Activated CD4-positive, alpha-beta T cell treated with anti-CD3 and anti-CD28 coated beads for 36 hours (primary cell): ENCODE results near the gene ANKRD13D. TPM values are rescaled to one million over a fixed set of nuclear protein-coding genes. Genes with fewer than 3 reads are reported as not detected.

Source experiments
- ATAC-seq: fragments of 200-7000 bp; cut with Tn5 transposase; one replicate; pipeline ENCODE4 v1.10.0; 2021; ENCODE audit warnings: mild to moderate bottlenecking, moderate library complexity
- CTCF ChIA-PET: fragments of 350-600 bp; sonication (Branson Sonifier 250); formaldehyde crosslinking; loops from one replicate; lab custom pipeline; 2021; ENCODE audit warnings: antibody characterized with exemption; lab: Charles Lee
- POLR2A ChIA-PET: fragments of 350-600 bp; sonication (Branson Sonifier 250); formaldehyde crosslinking; loops from one replicate; lab custom pipeline; 2021; ENCODE audit warnings: antibody characterized with exemption, inconsistent platforms; lab: Charles Lee
- DNase-seq: peaks from one replicate; pipeline ENCODE4 v3.0.0-alpha.2; 2020
- H3K27ac Mint-ChIP-seq: one replicate; pipeline ENCODE4 v1.8.0; 2021; ENCODE audit warnings: mixed read lengths
- H3K27me3 Mint-ChIP-seq: one replicate; pipeline ENCODE4 v1.8.0; 2021; ENCODE audit warnings: mixed read lengths
- H3K36me3 Mint-ChIP-seq: one replicate; pipeline ENCODE4 v1.8.0; 2021; ENCODE audit warnings: low read depth, mixed read lengths
- H3K4me1 Mint-ChIP-seq: one replicate; pipeline ENCODE4 v1.8.0; 2021; ENCODE audit warnings: mixed read lengths
- H3K4me3 Mint-ChIP-seq: one replicate; pipeline ENCODE4 v1.8.0; 2021; ENCODE audit warnings: mild to moderate bottlenecking, moderate library complexity, mixed read lengths
- H3K9me3 Mint-ChIP-seq: one replicate; pipeline ENCODE4 v1.8.0; 2021; ENCODE audit warnings: low read depth, mixed read lengths
- intact Hi-C, 2 experiments: fragments of 100-400 bp; cut with DNase I in 1 of 2; cut with micrococcal nuclease in 1 of 2; formaldehyde crosslinking; loops; one replicate each; pipeline versions ENCODE4 v1.14.2 to v1.15.1; 2022 to 2024; cut with DNase I, micrococcal nuclease
- total RNA-seq, 2 experiments: library from RNA; stranded (reverse); gene quantifications; one replicate each; pipeline ENCODE4 v1.2.3, GENCODE V29; 2021

Gene ANKRD13D
- total RNA-seq, 2 experiments from 2014 or later, result 44.9 to 69.5 TPM

DNA sequence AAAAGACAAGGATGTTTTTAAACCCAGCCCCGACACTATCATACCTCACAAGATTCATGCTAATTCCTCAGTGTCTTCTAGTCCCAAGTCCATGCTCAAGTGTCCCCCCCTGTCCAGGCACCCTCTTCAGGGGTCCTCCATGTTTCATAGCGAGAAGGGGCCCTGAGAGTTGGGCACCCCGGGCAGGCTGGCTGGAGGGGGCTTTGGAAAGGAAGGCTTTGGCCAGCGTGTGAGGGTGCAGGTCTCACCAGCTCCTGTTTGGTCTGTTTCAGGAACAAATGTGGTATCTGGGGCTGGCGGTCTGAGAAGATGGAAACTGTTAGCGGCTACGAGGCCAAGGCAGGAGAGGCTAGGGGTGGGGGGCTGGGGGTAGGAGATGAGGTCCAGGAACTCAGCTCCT, 9.7 kb downstream of the ANKRD13D start:
- CTCF ChIA-PET, result interaction anchor here (1.1 kb wide), 1 partner anchor 19 kb away, joined by 3 read pairs; no protein-coding TSS in a partner anchor
- POLR2A ChIA-PET, result interaction anchor here (0.6 kb wide), 1 partner anchor 8 kb away, joined by 3 read pairs; no protein-coding TSS in a partner anchor

DNA sequence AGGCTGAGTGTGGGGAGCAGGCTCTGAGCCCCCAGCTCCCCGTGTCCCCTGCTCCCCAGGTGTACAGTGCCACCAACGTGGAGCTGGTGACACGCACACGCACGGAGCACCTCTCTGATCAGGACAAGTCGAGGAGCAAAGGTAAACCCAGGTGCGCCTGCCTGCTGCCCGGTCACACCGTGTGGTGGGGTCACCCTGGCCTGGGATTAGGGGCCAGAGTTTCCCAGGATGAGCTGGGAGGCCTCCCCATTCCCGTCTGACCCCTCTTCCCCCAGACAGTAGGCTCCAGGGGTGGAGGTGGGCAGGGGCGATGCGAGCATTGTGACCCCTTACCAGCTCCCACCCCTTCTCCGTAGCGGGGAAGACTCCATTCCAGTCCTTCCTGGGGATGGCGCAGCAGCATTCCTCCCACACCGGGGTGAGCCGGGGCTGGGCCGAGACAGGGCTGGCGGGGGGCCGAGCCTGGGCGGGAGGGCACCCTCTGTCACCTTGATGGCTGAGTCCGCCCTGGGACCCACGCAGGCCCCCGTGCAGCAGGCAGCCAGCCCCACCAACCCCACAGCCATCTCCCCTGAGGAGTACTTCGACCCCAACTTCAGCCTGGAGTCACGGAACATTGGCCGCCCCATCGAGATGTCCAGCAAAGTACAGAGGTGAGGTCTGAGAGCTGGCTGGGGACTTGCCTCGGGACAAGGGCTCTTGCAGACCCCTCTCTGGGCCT, 10.5 kb downstream of the ANKRD13D start:
- H3K4me3 Mint-ChIP-seq, result no peak overlapping the region
- no peak for DNase-seq
- peaks cover 10% of the 10 kb centered on the region for H3K9me3 Mint-ChIP-seq
- H3K27ac Mint-ChIP-seq, result no peak overlapping the region
- POLR2A ChIA-PET, result no interaction called here
- CTCF ChIA-PET, result interaction anchor here (1.1 kb wide), 1 partner anchor 18 kb away, joined by 3 read pairs; no protein-coding TSS in a partner anchor
- H3K4me1 Mint-ChIP-seq, result peaks cover 15% of the 10 kb centered on the region
- no peaks in the 10 kb centered on the region for H3K27me3 Mint-ChIP-seq
- intact Hi-C loops, result no loop called here
- peaks cover 44% of the 10 kb centered on the region for H3K36me3 Mint-ChIP-seq
- ATAC-seq, result no peak

More for the DNA sequence above, 9.7 kb downstream of the ANKRD13D start:
- Mint-ChIP-seq H3K27me3 (no peaks in the 10 kb centered on the region), H3K4me3 (no peak overlapping the region), H3K9me3 (peaks cover 10% of the 10 kb centered on the region), H3K36me3 (peaks cover 47% of the 10 kb centered on the region), H3K4me1 (peaks cover 18% of the 10 kb centered on the region), H3K27ac (peak overlapping the region; percentile 7)
- ATAC-seq (no peak), DNase-seq (peak; percentile 2)
- intact Hi-C loops, result no loop called here

DNA sequence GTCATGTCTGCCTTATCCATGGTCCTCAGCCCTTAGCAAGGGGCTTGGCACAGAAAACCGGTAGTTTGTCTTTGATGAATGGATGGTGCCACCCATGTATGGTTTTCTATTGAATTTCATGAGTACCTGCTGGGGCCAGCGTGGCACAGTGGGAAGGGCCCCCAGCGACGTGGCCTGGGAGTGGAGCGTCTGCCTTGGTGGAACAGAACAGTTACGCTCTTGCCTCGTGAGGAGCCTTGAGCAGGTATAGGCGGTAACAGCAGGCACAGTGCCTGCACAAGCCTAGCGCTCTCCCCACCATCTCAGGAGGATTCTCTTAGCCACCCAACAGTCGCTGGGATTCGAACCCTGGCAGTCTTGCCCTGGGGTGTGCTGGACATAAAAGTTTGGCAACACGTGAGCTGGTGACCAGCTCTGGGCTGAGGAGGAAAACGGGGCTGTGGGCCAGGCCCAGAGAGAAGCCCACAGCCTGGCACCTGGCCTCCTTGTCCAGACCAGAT, 11.2 kb downstream of the ANKRD13D start:
- Mint-ChIP-seq H3K27me3 (no peaks in the 10 kb centered on the region), H3K4me1 (peaks cover 15% of the 10 kb centered on the region), H3K9me3 (peaks cover 10% of the 10 kb centered on the region), H3K4me3 (no peak overlapping the region), H3K36me3 (peaks cover 39% of the 10 kb centered on the region), H3K27ac (no peak overlapping the region)
- POLR2A ChIA-PET, result no interaction called here
- CTCF ChIA-PET, result no interaction called here
- DNase-seq, result no peak
- intact Hi-C loops, result no loop called here
- no peak for ATAC-seq

DNA sequence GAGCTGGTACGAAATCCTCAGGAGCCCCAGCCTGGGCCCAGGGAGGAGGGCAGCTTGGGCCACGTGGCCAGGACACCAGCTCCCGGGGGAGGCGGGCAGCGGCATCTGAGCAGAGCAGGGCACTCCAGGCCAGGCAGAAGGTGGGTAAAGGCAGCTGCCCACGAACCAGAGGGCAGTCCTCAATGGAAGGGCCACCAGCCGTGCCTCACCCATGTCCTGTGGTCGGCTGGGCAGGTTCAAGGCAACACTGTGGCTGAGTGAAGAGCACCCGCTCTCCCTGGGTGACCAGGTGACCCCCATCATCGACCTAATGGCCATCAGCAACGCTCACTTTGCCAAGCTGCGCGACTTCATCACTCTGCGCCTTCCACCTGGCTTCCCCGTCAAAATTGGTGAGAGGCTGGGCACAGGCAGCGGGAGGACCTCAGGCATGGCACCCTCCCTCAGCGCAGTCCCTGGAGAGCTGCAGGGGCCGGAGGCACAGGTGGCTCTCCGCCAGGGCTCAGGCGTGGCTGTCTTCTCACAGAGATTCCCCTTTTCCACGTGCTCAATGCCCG, 11.7 kb downstream of the ANKRD13D start:
- H3K9me3 Mint-ChIP-seq, result peaks cover 10% of the 10 kb centered on the region
- ChIA-PET POLR2A (no interaction called here), CTCF (interaction anchor here (0.7 kb wide), 1 partner anchor 28 kb away, joined by 3 read pairs; no protein-coding TSS in a partner anchor)
- DNase-seq (no peak), ATAC-seq (no peak)
- no peak overlapping the region for H3K4me3 Mint-ChIP-seq
- intact Hi-C loops, result no loop called here
- H3K27me3 Mint-ChIP-seq, result no peaks in the 10 kb centered on the region
- peaks cover 15% of the 10 kb centered on the region for H3K4me1 Mint-ChIP-seq
- peaks cover 35% of the 10 kb centered on the region for H3K36me3 Mint-ChIP-seq
- no peak overlapping the region for H3K27ac Mint-ChIP-seq

- POLR2A ChIA-PET, result no interaction called here
- Mint-ChIP-seq H3K9me3 (peaks cover 6% of the 10 kb centered on the region), H3K4me1 (peaks cover 12% of the 10 kb centered on the region), H3K27ac (no peak overlapping the region), H3K4me3 (no peak overlapping the region), H3K27me3 (no peaks in the 10 kb centered on the region), H3K36me3 (peaks cover 29% of the 10 kb centered on the region)
- ATAC-seq (no peak), DNase-seq (no peak)
- intact Hi-C loops, result no loop called here
- CTCF ChIA-PET, result interaction anchor here (0.7 to 2.0 kb wide), 3 partner anchors 8 to 28 kb away, joined by 3 to 7 read pairs (median 5); no protein-coding TSS in a partner anchor
These were observed 12.3 kb downstream of the ANKRD13D start for GRCh38 chr11:67301313-67301921.

GRCh38 chr11:67301951-67302516, 12.9 kb downstream of the ANKRD13D start:
- DNase-seq (no peak), ATAC-seq (no peak)
- Mint-ChIP-seq H3K27ac (no peak overlapping the region), H3K9me3 (no peaks in the 10 kb centered on the region), H3K4me1 (peaks cover 7% of the 10 kb centered on the region), H3K4me3 (no peak overlapping the region), H3K36me3 (peaks cover 23% of the 10 kb centered on the region), H3K27me3 (no peaks in the 10 kb centered on the region)
- ChIA-PET POLR2A (no interaction called here), CTCF (interaction anchor here (1.4 to 2.0 kb wide), 2 partner anchors 9 to 15 kb away, joined by 5 to 7 read pairs; no protein-coding TSS in a partner anchor)
- intact Hi-C loops, result loop anchor here in 1 of 2 experiments (2.0 kb wide), 1 partner anchor 15 kb away; no protein-coding TSS in a partner anchor

DNA sequence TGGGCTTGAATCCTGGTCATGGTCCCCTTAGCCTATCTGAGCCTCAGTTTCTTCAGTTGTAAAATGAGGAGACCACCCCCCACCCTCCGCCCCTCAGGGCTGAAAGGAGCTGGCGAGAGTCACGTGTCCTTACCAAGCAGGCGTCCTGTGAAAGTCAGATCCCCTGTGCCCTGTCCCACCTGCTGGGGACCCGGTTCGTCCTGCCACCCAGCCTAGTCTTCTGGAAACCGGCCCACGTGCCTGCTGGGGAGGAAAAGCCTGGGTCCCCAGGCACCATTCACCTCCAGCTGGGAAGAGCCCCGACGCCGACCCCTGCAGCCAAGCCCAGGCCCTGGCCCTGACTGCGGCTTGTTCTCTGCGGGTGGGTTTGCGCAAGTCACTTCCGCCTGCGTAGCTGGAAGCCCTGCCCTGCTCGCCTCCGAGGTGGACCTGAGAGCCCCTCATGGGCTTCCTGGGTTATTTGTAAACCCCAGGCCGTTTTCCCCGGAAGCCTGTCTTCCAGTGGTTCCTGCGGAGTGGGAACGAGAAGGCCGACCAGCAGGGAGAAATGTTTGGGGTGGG, 13.5 kb downstream of the ANKRD13D start:
- intact Hi-C loops, result loop anchor here in 1 of 2 experiments (2.0 kb wide), 1 partner anchor 14 kb away; no protein-coding TSS in a partner anchor
- Mint-ChIP-seq H3K4me3 (peak overlapping the region; percentile 19), H3K4me1 (peaks cover 7% of the 10 kb centered on the region), H3K27ac (no peak overlapping the region), H3K9me3 (no peaks in the 10 kb centered on the region), H3K27me3 (no peaks in the 10 kb centered on the region), H3K36me3 (peaks cover 21% of the 10 kb centered on the region)
- ChIA-PET POLR2A (interaction anchor here (0.8 to 1.2 kb wide), 2 partner anchors 14 to 31 kb away, joined by 4 to 9 read pairs; partner anchors contain the start of gene ANKRD13D), CTCF (interaction anchor here (0.9 to 2.0 kb wide), 4 partner anchors 10 to 41 kb away, joined by 3 to 7 read pairs (median 4); no protein-coding TSS in a partner anchor)
- DNase-seq (no peak), ATAC-seq (no peak)

- Mint-ChIP-seq H3K36me3 (peaks cover 18% of the 10 kb centered on the region), H3K4me3 (peak within 1 kb of the TSS; percentile 52), H3K9me3 (no peaks in the 10 kb centered on the region), H3K4me1 (peaks cover 5% of the 10 kb centered on the region), H3K27ac (no peak within 1 kb of the TSS), H3K27me3 (no peaks in the 10 kb centered on the region)
- intact Hi-C loops, result loop anchor here in 1 of 2 experiments (2.0 kb wide), 1 partner anchor 14 kb away; no protein-coding TSS in a partner anchor
- ChIA-PET POLR2A (interaction anchor here (0.8 to 1.2 kb wide), 2 partner anchors 15 to 32 kb away, joined by 4 to 9 read pairs; partner anchors contain the start of gene ANKRD13D), CTCF (interaction anchor here (0.7 to 2.0 kb wide), 5 partner anchors 10 to 43 kb away, joined by 3 to 7 read pairs (median 5); no protein-coding TSS in a partner anchor)
- DNase-seq, result peak; percentile 57
- ATAC-seq, result peak; percentile 76
These were observed 14.2 kb downstream of the ANKRD13D start, which contains the start of gene SSH3 for GRCh38 chr11:67303132-67303834. Gene SSH3, plus strand, starts transcription at chr11:67303530. Its CDS starts 96 bp downstream, at chr11:67303626.

- Mint-ChIP-seq H3K9me3 (no peaks in the 10 kb centered on the region), H3K4me3 (peak overlapping the region; percentile 52), H3K36me3 (peaks cover 14% of the 10 kb centered on the region), H3K27ac (no peak overlapping the region), H3K4me1 (no peaks in the 10 kb centered on the region), H3K27me3 (no peaks in the 10 kb centered on the region)
- intact Hi-C loops, result loop anchor here in 1 of 2 experiments (2.0 kb wide), 1 partner anchor 13 kb away; no protein-coding TSS in a partner anchor
- peak; percentile 47 for DNase-seq
- ATAC-seq, result peak; percentile 31
- CTCF ChIA-PET, result interaction anchor here (0.8 to 2.0 kb wide), 6 partner anchors 10 to 48 kb away, joined by 3 to 8 read pairs (median 6); no protein-coding TSS in a partner anchor
- POLR2A ChIA-PET, result interaction anchor here (0.9 kb wide), 1 partner anchor 36 kb away, joined by 6 read pairs; no protein-coding TSS in a partner anchor
These were observed 14.8 kb downstream of the ANKRD13D start for GRCh38 chr11:67303835-67304411.
